Retinal pigment epithelial cell (primary cell): Measurements from ENCODE around the gene DSEL.

Source experiments
- DNase-seq: peaks from one replicate; pipeline ENCODE4 v3.0.0-alpha.2; 2010; ENCODE audit warnings: low read depth
- H3K4me3 ChIP-seq: 2 replicates; pipeline ENCODE4 v1.5.1; 2011; ENCODE audit warnings: mild to moderate bottlenecking, low read length, control low read depth, moderate library complexity
- TF ChIP-seq, protein P1 (sequence below): conservative IDR thresholded peaks from 2 replicates; pipeline ENCODE4 v1.5.1; 2011; ENCODE audit warnings: low read depth, low read length, control low read depth, inconsistent platforms

DSEL gene

DNA sequence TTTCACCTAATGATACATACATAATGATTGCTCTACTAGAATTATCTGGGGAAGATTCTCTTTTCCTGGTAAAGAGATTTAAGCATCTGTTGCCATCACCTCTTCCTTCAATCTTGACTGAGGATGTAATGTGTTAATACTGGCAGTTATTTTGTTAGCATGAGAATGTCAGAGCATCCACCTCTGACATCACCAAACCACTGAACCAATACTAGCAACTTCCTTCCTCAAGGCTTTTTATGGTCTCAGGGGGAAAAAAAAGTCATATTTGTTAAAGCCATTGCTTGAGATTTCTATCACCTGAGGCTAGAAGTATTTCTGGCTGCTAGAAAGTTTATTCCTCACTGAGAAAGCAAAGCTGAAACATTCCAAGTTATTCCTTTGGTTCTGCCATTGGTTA, 48.5 kb downstream of the DSEL start:
- DNase-seq, result no peak
- TF ChIP-seq, protein P1, sequence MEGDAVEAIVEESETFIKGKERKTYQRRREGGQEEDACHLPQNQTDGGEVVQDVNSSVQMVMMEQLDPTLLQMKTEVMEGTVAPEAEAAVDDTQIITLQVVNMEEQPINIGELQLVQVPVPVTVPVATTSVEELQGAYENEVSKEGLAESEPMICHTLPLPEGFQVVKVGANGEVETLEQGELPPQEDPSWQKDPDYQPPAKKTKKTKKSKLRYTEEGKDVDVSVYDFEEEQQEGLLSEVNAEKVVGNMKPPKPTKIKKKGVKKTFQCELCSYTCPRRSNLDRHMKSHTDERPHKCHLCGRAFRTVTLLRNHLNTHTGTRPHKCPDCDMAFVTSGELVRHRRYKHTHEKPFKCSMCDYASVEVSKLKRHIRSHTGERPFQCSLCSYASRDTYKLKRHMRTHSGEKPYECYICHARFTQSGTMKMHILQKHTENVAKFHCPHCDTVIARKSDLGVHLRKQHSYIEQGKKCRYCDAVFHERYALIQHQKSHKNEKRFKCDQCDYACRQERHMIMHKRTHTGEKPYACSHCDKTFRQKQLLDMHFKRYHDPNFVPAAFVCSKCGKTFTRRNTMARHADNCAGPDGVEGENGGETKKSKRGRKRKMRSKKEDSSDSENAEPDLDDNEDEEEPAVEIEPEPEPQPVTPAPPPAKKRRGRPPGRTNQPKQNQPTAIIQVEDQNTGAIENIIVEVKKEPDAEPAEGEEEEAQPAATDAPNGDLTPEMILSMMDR, result no peak
- H3K4me3 ChIP-seq, result no peak overlapping the region

DNA sequence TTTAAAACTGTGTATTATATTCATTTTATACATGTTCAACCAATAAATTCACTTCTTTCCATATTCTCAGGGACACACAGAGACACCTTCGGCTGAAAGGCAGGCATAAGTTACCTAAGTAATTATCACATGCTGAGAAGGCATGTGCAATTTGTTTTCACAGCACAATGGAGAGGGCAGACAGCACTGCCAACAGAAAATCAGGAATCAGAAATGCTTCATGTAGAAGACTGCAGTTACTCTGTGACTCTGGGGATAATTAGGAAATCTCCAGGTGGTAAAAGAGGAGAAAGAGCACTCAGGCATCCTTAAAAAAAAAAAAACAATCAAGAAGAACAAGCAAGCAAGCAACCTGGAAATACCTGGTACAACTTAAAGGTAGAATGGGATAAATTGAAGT, 49.3 kb downstream of the DSEL start:
- DNase-seq, result no peak
- TF ChIP-seq, protein P1, result no peak
- H3K4me3 ChIP-seq, result no peak overlapping the region

GRCh38 chr18:67464499-67464898, 52.0 kb downstream of the DSEL start:
- DNase-seq, result no peak
- H3K4me3 ChIP-seq, result no peak overlapping the region
- TF ChIP-seq, protein P1, result no peak

DNA sequence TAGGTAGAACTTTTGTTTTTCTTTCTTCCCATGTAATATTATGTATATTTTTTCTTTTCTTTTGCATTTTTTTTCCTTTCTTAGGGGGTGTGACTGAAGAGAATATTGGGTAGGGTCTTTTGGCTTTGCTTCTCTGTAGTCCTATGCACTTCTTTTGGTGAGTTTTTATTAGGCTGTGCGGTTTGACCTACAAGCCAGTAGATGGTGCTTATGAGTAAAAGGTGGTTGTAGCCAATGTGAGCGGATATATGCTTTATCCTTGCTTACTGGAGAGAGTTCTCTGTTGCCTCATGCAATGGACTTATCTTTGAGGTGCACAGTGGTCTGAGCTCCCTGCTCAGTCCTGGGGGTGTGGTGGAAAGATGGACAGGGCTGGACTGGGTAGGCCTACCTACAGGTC, 52.7 kb downstream of the DSEL start:
- H3K4me3 ChIP-seq, result no peak overlapping the region
- no peak for DNase-seq
- TF ChIP-seq, protein P1, result peak; percentile 38

DNA sequence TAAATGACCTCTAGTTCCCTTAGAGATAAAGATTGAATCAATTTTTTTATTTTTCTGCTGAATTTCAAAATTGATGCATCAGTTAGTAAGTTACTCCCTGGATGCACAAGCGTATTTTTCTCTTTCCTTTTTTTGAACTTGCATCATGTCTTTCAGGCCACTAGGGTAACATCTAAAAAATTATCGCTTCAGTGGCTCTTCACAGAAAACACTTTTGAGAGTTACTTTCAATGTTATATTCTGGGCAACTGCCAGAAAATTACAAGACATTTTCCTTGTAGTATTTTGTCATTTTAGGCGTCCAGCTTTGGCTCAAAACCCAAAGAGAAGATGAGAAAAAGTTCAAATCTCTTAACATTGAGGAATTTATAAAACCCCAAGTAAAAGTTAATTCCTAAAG, 59.8 kb downstream of the DSEL start:
- TF ChIP-seq, protein P1, result no peak

More for the DNA sequence above, 59.8 kb downstream of the DSEL start:
- no peak for DNase-seq
- H3K4me3 ChIP-seq, result no peak overlapping the region
